Cortex of kidney (tissue), 1 donor: ENCODE results near the gene EFNA5.

Source experiments
- DNase-seq: peaks from one replicate; lab custom pipeline; 2025; lab: John Stamatoyannopoulos, UW

The EFNA5 gene

GRCh38 chr5:107426209-107426608 is 244.5 kb downstream of the EFNA5 start:
- no peak for DNase-seq

- no peak for DNase-seq
Observed at GRCh38 chr5:107425541-107426031, 245.2 kb downstream of the EFNA5 start.

DNA sequence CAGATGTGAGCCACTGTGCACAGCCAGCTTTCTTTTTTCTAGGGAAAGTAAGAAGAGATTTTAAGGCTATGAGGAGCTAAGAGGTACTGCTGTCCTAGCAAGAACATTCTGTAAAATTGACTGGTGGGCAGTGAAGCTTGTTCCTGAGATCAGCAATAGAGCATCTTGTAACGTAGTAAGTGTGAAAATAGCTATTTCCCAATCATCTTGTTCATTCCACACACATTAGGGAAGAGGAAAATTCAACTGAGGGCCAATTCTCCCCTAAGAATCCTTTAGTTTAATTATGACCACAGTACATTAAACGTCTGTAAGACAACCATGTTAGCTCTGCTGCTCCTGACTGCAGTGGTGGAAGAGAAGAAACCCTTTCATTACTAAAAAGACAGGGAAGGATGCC is 246.2 kb downstream of the EFNA5 start:
- DNase-seq, result no peak

DNA sequence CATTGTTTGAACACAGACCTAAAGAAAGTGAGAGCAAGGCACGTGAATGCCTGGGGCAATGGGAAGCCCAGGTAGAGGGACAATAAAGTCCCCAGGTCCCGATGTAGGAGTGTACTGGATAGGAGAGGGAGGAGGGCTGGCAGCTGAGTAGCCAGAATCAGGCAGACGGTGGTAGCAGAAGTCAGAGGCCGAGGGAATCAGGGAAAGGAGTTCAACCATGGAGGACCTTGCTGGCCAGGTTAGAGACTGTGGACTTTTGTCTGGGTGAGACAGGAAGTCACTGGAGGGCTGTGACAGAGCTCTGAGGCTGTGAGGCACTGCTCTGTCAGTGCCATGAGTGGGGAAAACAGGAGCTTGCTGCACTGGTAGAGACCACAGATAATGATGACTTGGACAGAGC is 248.2 kb downstream of the EFNA5 start:
- no peak for DNase-seq

GRCh38 chr5:107419498-107419897 is 251.2 kb downstream of the EFNA5 start:
- DNase-seq, result no peak

- no peak for DNase-seq
Observed at GRCh38 chr5:107418902-107419301, 251.8 kb downstream of the EFNA5 start.

- no peak for DNase-seq
Observed at GRCh38 chr5:107418071-107418470, 252.7 kb downstream of the EFNA5 start.

DNA sequence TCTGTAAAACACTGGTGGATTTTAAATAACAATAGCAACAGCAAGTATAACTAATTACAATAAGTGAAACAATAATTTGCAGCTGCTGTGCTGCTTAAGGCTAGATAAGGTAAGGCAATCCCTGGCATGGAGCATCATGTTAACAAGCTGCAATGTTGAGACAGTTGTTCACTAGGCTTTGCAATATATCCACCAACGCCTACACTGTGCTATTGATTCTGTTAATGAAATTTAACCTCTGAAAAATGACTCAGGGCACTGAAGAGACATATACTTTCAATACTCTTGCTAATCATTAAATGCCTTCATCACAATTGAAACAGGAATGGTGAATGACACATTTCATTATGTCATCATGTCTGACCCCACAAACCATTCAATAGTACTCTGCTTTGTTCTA is 255.0 kb downstream of the EFNA5 start:
- DNase-seq, result no peak

DNA sequence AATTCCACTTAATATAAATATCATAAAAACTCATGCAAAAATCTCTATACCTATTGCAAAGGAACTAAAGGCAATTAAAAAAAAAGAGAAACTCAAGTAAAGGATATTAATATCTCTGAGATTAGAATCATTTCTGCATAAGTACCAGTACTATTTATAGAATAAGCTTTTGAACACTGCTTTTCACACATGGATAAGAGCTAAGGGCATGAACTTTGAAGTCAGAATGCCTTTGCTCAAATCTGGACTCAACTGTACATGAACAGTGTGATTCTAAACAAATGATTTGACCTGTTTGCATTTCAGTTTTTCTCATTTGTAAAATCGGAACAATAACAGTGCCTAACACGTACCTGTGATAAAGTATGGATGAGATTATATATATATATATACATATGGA is 255.9 kb downstream of the EFNA5 start:
- DNase-seq, result no peak

GRCh38 chr5:107413754-107414153 is 257.0 kb downstream of the EFNA5 start:
- no peak for DNase-seq

- DNase-seq, result no peak
Observed at GRCh38 chr5:107408564-107408963, 262.2 kb downstream of the EFNA5 start.

DNA sequence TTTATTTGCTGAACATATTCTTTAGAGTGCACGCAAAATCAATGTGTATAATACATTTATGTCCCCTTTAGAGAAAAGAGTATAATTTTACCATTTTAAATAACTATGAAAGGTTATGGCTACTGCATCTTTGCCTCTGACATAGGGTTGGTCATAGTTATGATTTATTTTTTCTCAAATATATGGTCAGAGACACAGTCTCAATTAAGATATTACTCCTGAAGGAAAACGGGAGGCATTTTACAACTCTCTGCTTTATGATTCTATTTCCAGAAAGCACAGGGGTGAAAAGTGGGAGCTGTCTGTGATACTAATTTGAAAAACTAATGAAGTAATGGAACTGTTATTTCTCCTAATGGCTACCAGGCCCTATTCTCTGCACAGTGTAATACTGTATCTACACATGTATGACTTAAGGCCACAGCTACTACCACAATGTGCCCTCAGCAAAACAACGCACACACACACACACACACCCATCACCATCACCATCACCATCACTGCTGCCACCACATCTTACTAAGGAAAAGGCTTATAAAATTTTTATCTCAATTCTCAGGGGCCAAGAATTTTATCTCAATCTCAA is 262.9 kb downstream of the EFNA5 start:
- DNase-seq, result no peak

GRCh38 chr5:107404595-107405374 is 266.0 kb downstream of the EFNA5 start:
- no peak for DNase-seq

DNA sequence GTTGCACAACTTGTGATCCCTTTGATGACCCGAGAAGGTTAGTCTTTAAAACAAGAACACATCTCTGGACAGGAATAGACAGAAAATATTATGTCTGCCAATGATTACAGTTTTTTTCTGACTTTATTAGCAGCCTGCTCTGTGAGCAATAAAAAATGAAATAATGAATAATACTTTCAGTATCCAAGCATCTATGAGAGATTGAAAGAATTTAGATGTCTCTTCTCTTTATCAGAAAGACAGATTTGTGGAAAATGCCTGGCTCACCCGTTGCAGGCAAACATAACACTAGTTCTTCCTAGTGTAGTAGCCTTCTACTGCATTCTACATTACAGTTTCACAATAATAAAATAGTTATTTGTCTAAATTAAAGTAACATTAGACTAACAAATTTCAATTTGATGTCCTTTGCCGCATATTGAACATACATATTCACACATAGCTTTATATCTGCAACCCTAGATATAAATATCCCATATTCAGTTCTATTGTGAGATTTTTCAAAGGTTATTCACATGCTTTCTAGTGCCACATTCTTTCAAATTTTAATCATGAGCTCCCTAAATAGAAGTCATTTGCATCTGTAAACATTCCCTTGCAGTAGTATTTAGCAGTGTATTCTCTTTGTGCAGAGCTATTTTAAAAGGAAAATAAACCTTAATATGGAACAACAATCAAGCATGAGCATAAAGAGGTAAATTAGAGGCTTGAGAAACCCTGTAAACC is 267.3 kb downstream of the EFNA5 start:
- DNase-seq, result no peak

DNA sequence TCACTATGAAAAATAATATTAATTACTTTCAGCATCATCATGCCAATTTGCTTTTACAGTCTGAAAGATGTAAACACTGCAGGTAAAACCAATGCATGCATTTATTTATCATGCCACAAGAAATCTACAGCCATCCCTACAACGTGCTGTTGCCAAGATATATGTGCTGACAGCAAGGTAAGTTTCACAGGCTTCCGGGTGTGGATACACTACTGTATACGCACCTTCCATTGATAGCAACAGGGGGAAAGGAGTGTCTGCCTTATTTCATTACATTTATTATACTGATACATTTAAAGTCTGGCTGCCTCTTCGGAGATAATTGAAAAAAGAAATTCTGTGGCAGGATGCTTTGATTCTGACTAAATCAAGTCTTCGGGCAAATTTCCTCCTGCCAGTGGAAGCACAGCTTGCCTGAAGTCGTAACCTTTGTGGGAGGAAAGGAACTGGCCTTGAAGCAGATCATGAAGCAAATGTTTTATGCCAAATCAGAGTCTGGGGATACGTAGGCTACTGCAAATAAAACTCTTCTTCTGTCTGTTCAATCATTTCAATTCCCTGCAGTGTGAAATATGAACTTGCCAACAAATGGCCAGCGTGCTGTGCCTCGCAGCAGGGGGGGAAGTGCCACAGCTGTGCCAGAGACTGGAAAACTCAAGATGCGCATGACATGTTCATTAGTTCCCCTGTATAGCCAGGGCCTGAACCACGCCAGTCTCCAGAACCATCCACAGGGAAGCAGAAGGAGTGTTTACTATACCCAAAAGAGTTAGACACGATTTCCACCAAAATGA is 268.1 kb downstream of the EFNA5 start:
- no peak for DNase-seq

DNA sequence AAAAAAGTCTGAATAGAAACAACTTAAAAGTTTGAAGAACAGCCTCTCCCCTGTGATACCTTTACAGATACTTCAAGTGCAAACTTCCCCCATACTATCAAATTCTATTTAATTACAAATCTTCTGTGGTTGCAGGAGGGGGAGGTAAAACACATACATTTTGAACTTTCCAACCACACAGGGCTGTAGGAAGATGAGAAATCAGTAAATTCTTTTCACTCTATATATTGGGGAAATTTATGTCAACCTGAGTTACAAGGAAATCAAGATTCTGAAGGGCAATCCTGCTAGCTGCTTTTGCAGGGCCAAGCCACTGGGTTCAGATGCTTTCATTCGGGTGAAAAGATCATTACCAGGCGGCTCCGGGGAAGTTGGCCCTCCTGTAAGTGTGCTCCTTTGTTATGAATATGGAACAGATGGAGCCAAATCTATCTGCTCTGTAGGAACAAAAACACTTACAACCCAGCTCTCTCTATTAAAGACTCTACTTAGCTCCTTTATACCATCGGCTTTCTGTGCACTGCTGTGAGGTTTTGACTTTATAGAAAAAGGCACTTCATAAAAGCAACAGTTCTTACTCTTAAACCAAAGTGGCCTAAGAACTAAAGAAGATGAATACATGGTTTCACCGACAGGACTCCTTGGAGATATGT is 269.1 kb downstream of the EFNA5 start:
- no peak for DNase-seq

- no peak for DNase-seq
Observed at GRCh38 chr5:107400328-107400727, 270.4 kb downstream of the EFNA5 start.

GRCh38 chr5:107398703-107399102 is 272.0 kb downstream of the EFNA5 start:
- no peak for DNase-seq

DNA sequence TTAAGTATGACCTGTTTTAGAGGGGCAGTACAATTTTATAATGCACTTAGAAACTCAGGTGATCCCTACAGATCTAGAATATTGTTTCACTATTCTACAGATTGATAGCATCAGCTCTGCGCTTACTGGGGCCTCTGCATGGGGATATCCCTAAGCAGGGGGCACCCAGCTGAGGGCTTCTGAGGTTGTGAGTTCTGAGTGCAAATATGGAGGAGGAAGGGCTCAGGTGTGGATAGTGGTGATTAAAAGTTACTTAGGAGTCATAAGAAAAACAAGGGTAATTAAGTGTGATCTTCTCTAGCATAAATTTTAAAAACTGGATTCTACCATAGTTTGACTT is 274.4 kb downstream of the EFNA5 start:
- DNase-seq, result no peak

GRCh38 chr5:107395632-107396350 is 274.9 kb downstream of the EFNA5 start:
- no peak for DNase-seq

DNA sequence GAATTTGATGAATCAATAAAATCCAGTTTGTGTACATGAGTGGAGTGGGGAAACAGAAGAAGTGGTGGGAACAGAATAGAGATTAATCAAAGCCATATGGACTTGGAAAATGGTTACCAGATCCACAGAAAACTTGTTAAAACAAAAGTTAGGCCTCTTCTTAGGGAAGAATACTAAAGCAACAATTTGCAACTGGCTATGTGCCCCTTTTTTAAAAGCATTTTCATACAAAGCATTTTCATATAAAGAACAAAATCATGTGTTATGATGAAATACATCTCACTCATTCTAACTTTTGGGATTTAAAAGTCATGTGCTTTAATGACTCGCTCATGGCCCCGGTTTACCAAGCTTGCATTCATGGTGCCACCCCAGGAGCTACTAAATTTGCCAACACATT is 276.9 kb downstream of the EFNA5 start:
- no peak for DNase-seq
